ENCODE measurements around the gene AKT1.
"Not testable (repeated sequence)": the region's sequence is repeated elsewhere in the genome, so short reads cannot be mapped to it uniquely, and the experiment has no call there.

AKT1 gene

DNA sequence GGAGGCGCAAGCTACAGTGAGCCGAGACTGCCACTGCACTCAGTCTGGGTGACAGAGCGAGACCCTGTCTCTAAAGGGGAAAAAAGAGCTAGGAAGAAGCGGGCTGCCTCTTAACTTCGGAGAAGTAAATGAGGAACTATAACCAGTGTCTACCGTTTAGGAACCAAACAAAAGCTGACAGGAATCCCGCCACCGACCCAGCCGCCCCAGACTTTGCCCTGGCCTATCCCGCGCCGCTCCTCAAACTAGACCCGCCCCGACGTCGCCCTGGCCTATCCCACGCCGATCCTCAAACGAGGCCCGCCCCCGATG, 43.2 kb downstream of the AKT1 start:
- Histone ChIP-seq H4K20me1 (ENCODE audit: control insufficient read depth, insufficient read depth, low read depth, low read length) (peaks cover 16% of the 10 kb centered on the region; the same call in 1 of the 2 replicates), H3K27me3 (ENCODE audit: control insufficient read depth, low read length) (peaks cover 7% of the 10 kb centered on the region; the same call in 1 of the 2 replicates), H3K9me3 (ENCODE audit: control insufficient read depth, insufficient read depth, low read length) (peaks cover 4% of the 10 kb centered on the region; the same call in 1 of the 2 replicates), H3K79me2 (ENCODE audit: control insufficient read depth, low read length) (peaks cover 44% of the 10 kb centered on the region), H3F3A (ENCODE audit: control insufficient read depth, insufficient read depth) (no peaks in the 10 kb centered on the region; the same call in 1 of the 2 replicates), H3K9me2 (replicated peaks; ENCODE audit: control insufficient read depth, low read length) (no peaks in the 10 kb centered on the region), H3K36me3 (ENCODE audit: control insufficient read depth, low read length) (peaks cover 43% of the 10 kb centered on the region), H3K4me1 (ENCODE audit: control insufficient read depth, low read length) (peaks cover 20% of the 10 kb centered on the region), H3K27ac (ENCODE audit: low read depth, low read length) (peak overlapping the region; percentile 63), H3K4me3 (ENCODE audit: low read length) (peak overlapping the region; percentile 94), H3K4me2 (ENCODE audit: low read length) (peak overlapping the region; percentile 88)
- TF ChIP-seq EZH2phosphoT487 (IDR thresholded peaks at IDR 0.05; ENCODE audit: borderline replicate concordance, low read length): no peak
- TF ChIP-seq, protein P1, sequence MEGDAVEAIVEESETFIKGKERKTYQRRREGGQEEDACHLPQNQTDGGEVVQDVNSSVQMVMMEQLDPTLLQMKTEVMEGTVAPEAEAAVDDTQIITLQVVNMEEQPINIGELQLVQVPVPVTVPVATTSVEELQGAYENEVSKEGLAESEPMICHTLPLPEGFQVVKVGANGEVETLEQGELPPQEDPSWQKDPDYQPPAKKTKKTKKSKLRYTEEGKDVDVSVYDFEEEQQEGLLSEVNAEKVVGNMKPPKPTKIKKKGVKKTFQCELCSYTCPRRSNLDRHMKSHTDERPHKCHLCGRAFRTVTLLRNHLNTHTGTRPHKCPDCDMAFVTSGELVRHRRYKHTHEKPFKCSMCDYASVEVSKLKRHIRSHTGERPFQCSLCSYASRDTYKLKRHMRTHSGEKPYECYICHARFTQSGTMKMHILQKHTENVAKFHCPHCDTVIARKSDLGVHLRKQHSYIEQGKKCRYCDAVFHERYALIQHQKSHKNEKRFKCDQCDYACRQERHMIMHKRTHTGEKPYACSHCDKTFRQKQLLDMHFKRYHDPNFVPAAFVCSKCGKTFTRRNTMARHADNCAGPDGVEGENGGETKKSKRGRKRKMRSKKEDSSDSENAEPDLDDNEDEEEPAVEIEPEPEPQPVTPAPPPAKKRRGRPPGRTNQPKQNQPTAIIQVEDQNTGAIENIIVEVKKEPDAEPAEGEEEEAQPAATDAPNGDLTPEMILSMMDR (IDR thresholded peaks at IDR 0.05; ENCODE audit: low read depth, low read length, poor library complexity, severe bottlenecking): no peak

DNA sequence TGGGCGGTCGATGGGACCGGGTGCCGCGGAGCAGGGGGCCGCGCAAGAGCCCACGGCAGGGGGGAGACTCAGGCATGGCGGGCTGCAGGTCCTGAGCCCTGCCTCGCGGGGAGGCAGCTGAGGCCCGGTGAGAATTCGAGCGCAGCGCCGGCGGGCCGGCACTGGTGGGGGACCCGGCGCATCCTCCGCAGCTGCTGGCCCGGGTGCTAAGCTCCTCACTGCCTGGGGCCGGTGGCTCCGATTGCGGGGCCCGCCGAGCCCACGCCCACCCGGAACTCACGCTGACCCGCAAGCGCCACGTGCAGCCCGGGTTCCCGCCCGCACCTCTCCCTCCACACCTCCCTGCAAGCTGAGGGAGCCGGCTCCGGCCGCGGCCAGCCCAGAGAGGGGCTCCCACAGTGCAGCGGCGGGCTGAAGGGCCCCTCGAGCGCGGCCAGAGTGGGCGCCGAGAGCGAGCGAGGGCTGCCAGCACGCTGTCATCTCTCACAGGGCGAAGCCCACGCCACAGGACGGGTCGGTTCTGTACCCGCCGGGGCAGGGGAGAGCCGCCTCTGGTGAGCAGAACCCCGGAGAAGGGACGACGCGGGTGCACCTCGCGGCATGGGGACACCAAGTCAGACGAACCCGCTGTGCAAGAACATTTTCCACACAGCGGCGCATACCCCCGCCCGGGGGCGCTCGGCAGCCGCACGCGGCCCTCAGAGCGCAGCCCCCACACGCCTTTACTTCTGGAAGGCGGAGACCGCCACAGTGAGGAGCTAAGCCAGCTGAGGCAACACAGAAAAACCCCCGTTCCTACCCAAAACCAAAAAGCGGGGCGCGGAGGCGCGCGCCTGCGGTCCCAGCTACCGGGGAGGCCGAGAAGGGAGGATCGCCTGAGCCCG, 43.8 kb downstream of the AKT1 start:
- Histone ChIP-seq H3F3A (ENCODE audit: control insufficient read depth, insufficient read depth) (no peaks in the 10 kb centered on the region; the same call in 1 of the 2 replicates), H3K4me3 (ENCODE audit: low read length) (peak overlapping the region; percentile 94), H4K20me1 (ENCODE audit: control insufficient read depth, insufficient read depth, low read depth, low read length) (peaks cover 16% of the 10 kb centered on the region; the same call in 1 of the 2 replicates), H3K4me2 (ENCODE audit: low read length) (peak overlapping the region; percentile 88), H3K27me3 (ENCODE audit: control insufficient read depth, low read length) (peaks cover 7% of the 10 kb centered on the region; the same call in 1 of the 2 replicates), H3K79me2 (ENCODE audit: control insufficient read depth, low read length) (peaks cover 39% of the 10 kb centered on the region), H3K36me3 (ENCODE audit: control insufficient read depth, low read length) (peaks cover 37% of the 10 kb centered on the region), H3K9me2 (replicated peaks; ENCODE audit: control insufficient read depth, low read length) (no peaks in the 10 kb centered on the region), H3K4me1 (ENCODE audit: control insufficient read depth, low read length) (peaks cover 20% of the 10 kb centered on the region), H3K27ac (ENCODE audit: low read depth, low read length) (peak overlapping the region; percentile 63), H3K9me3 (ENCODE audit: control insufficient read depth, insufficient read depth, low read length) (peaks cover 4% of the 10 kb centered on the region; the same call in 1 of the 2 replicates)
- no peak for TF ChIP-seq EZH2phosphoT487 (IDR thresholded peaks at IDR 0.05; ENCODE audit: borderline replicate concordance, low read length)
- TF ChIP-seq, protein P1 (IDR thresholded peaks at IDR 0.05; ENCODE audit: low read depth, low read length, poor library complexity, severe bottlenecking): no peak

DNA sequence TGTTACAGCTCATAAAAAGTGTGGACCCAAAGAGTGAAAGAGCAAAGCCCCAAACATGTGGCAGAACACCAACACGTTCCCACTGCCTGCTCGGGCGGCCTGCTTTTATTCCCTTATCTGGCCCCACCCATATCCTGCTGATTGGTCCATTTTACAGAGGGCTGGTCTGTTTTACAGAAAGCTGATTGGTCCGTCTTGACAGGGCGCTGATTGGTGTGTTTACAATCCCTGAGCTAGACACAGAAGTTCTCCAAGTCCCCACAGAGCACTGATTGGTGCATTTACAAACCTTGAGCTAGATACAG, 44.8 kb downstream of the AKT1 start:
- peaks cover 26% of the 10 kb centered on the region for H3K36me3 ChIP-seq (ENCODE audit: control insufficient read depth, low read length)
- H3K4me1 ChIP-seq (ENCODE audit: control insufficient read depth, low read length): peaks cover 28% of the 10 kb centered on the region
- H3K4me2 ChIP-seq (ENCODE audit: low read length); H3K9me2 ChIP-seq (replicated peaks; ENCODE audit: control insufficient read depth, low read length); H3K4me3 ChIP-seq (ENCODE audit: low read length); H3K27me3 ChIP-seq (ENCODE audit: control insufficient read depth, low read length); H3K27ac ChIP-seq (ENCODE audit: low read depth, low read length); H3K9me3 ChIP-seq (ENCODE audit: control insufficient read depth, insufficient read depth, low read length); H3F3A ChIP-seq (ENCODE audit: control insufficient read depth, insufficient read depth): not testable (repeated sequence)
- H4K20me1 ChIP-seq (ENCODE audit: control insufficient read depth, insufficient read depth, low read depth, low read length): peaks cover 16% of the 10 kb centered on the region; the same call in 1 of the 2 replicates
- H3K79me2 ChIP-seq (ENCODE audit: control insufficient read depth, low read length): peaks cover 28% of the 10 kb centered on the region

Data from DOHH2 (cell line).